HCT116 (cell line): ENCODE results near the gene RILPL1. TPM values are rescaled to one million over a fixed set of nuclear protein-coding genes. Genes with fewer than 3 reads are reported as not detected.

Experiments used
- ATAC-seq: fragments of 200-7000 bp; cut with Tn5 transposase; 2 replicates; pipeline ENCODE4 v1.9.1; 2020; ENCODE audit warnings: mild to moderate bottlenecking, moderate library complexity
- BruUV-seq: library from RNA; stranded (reverse); fragments of 400-500 nt; replicated peaks from 2 replicates; lab custom pipeline; 2021; lab: Mats Ljungman, UMichigan
- CTCF ChIA-PET: fragments of 300-600 bp; sonication (Branson Sonifier 250); formaldehyde crosslinking; loops from one replicate; lab custom pipeline; 2021; ENCODE audit warnings: antibody characterized with exemption; lab: Charles Lee
- POLR2A ChIA-PET: fragments of 300-600, 350-600 bp; sonication (Branson Sonifier 250); formaldehyde crosslinking; loops from one replicate; lab custom pipeline; 2021; ENCODE audit warnings: antibody characterized with exemption; lab: Charles Lee
- RAD21 ChIA-PET, 2 experiments: fragments of 300-600 bp; sonication (Branson Sonifier 250); formaldehyde crosslinking; loops; one replicate each; lab custom pipeline; 2023; ENCODE audit warnings: low total read pairs in 2 of 2; ENCODE audit not compliant: uncharacterized antibody in 2 of 2, unreplicated experiment in 2 of 2, low non-redundant PET in 1 of 2; lab: Charles Lee
- DNase-seq: peaks from one replicate; pipeline ENCODE4 v3.0.0-alpha.2; 2010; ENCODE audit warnings: low read depth, low spot score
- H2AFZ ChIP-seq: fragments of 200-600 bp; shearing (Covaris generic), sonication (generic); 2 replicates; pipeline ENCODE4 v1.6.1; 2017; ENCODE audit warnings: low read depth, mixed run types, mixed read lengths, antibody characterized with exemption, low read length; ENCODE audit not compliant: poor library complexity, severe bottlenecking
- H3K27ac ChIP-seq: 2 replicates; pipeline ENCODE4 v1.5.1; 2012; ENCODE audit warnings: low read depth, low read length
- H3K27me3 ChIP-seq: fragments of 200-600 bp; sonication (generic); 2 replicates; pipeline ENCODE4 v1.6.1; 2016; ENCODE audit warnings: mixed run types, low read length, mixed read lengths; ENCODE audit not compliant: insufficient read depth
- H3K36me3 ChIP-seq, 2 experiments: fragments of 200-500 bp in 1 of 2; fragments of 200-600 bp in 1 of 2; sonication (Bioruptor generic) in 1 of 2; sonication (generic) in 1 of 2; 2 replicates each; pipeline versions ENCODE4 v1.5.1 to v1.6.1; 2014 to 2016; ENCODE audit warnings: low read length in 2 of 2, inconsistent platforms in 1 of 2, mixed read lengths in 1 of 2, mixed run types in 1 of 2; ENCODE audit not compliant: insufficient read depth in 2 of 2, control insufficient read depth in 1 of 2
- H3K4me1 ChIP-seq, 2 experiments: fragments of 200-600 bp in 1 of 2; sonication (generic) in 1 of 2; 2 replicates each; pipeline versions ENCODE4 v1.5.1 to v1.6.1; 2012 to 2017; ENCODE audit warnings: low read length in 2 of 2, inconsistent platforms in 1 of 2, mild to moderate bottlenecking in 1 of 2, mixed read lengths in 1 of 2, mixed run types in 1 of 2, moderate library complexity in 1 of 2; ENCODE audit not compliant: insufficient read depth in 2 of 2, control insufficient read depth in 1 of 2
- H3K4me2 ChIP-seq: fragments of 200-600 bp; sonication (generic); 2 replicates; pipeline ENCODE4 v1.6.1; 2017; ENCODE audit warnings: mixed run types, low read length, mixed read lengths
- H3K4me3 ChIP-seq, 2 experiments: fragments of 200-600 bp in 1 of 2; sonication (generic) in 1 of 2; replicated peaks in 1 of 2; 2 replicates each; pipeline ENCODE4 v1.5.1; 2011 to 2016; ENCODE audit warnings: low read length in 2 of 2, control low read depth in 1 of 2, low read depth in 1 of 2, mild to moderate bottlenecking in 1 of 2, mixed read lengths in 1 of 2, mixed run types in 1 of 2
- H3K79me2 ChIP-seq: fragments of 200-600 bp; sonication (generic); 2 replicates; pipeline ENCODE4 v1.6.1; 2017; ENCODE audit warnings: mild to moderate bottlenecking, mixed run types, low read length, moderate library complexity, mixed read lengths; ENCODE audit not compliant: insufficient read depth
- H3K9ac ChIP-seq: fragments of 200-600 bp; sonication (generic); 2 replicates; pipeline ENCODE4 v1.6.1; 2016; ENCODE audit warnings: low read length, mixed read lengths
- H3K9me2 ChIP-seq: fragments of 200-600 bp; sonication (generic), shearing (Covaris generic); 2 replicates; pipeline ENCODE4 v1.6.1; 2017; ENCODE audit warnings: mixed run types, mild to moderate bottlenecking, moderate library complexity; ENCODE audit not compliant: insufficient read depth
- H3K9me3 ChIP-seq, 2 experiments: fragments of 200-500 bp in 1 of 2; fragments of 200-600 bp in 1 of 2; sonication (Bioruptor generic) in 1 of 2; sonication (generic) in 1 of 2; 2 replicates each; pipeline ENCODE4 v1.6.1; 2014 to 2017; ENCODE audit warnings: low read length in 2 of 2, mixed read lengths in 2 of 2, inconsistent platforms in 1 of 2, low read depth in 1 of 2, mild to moderate bottlenecking in 1 of 2, mixed run types in 1 of 2, moderate library complexity in 1 of 2; ENCODE audit not compliant: control insufficient read depth in 1 of 2, insufficient read depth in 1 of 2
- H4K20me1 ChIP-seq: fragments of 200-600 bp; sonication (generic), shearing (Covaris generic); 2 replicates; pipeline ENCODE4 v1.6.1; 2017; ENCODE audit warnings: mixed run types, mild to moderate bottlenecking, moderate library complexity; ENCODE audit not compliant: insufficient read depth
- CBX3 ChIP-seq: IDR thresholded peaks from 2 replicates; pipeline ENCODE4 v1.6.1; 2012; ENCODE audit warnings: low read depth
- CEBPB ChIP-seq: IDR thresholded peaks from 2 replicates; pipeline ENCODE4 v1.6.1; 2012; ENCODE audit warnings: low read depth
- ELF1 ChIP-seq: IDR thresholded peaks from 2 replicates; pipeline ENCODE4 v1.6.1; 2012; ENCODE audit warnings: low read depth, borderline replicate concordance
- EZH2 ChIP-seq: fragments of 200-600 bp; sonication (generic); IDR thresholded peaks from 2 replicates; pipeline ENCODE4 v1.6.1; 2017; ENCODE audit warnings: antibody characterized with exemption, mixed run types
- EZH2phosphoT487 ChIP-seq: fragments of 200-600 bp; IDR thresholded peaks from 2 replicates; pipeline ENCODE4 v1.6.1; 2018; ENCODE audit warnings: antibody characterized with exemption, borderline replicate concordance
- FOSL1 ChIP-seq: IDR thresholded peaks from 2 replicates; pipeline ENCODE4 v1.6.1; 2012; ENCODE audit warnings: low read depth
- JUND ChIP-seq: IDR thresholded peaks from 2 replicates; pipeline ENCODE4 v1.6.1; 2012
- RAD21 ChIP-seq: IDR thresholded peaks from 2 replicates; pipeline ENCODE4 v1.6.1; 2012; ENCODE audit warnings: low read depth, mild to moderate bottlenecking
- SIN3A ChIP-seq: IDR thresholded peaks from 2 replicates; pipeline ENCODE4 v1.6.1; 2012; ENCODE audit warnings: low read depth
- SP1 ChIP-seq: IDR thresholded peaks from 2 replicates; pipeline ENCODE4 v1.6.1; 2012; ENCODE audit warnings: low read depth
- TCF7L2 ChIP-seq: IDR thresholded peaks from 2 replicates; pipeline ENCODE4 v1.7.0; 2011; ENCODE audit warnings: borderline replicate concordance, inconsistent platforms; ENCODE audit not compliant: insufficient read depth, insufficient read length; ENCODE audit errors: extremely low read depth
- ZFX ChIP-seq: fragments of 450-650 bp; IDR thresholded peaks from 2 replicates; pipeline ENCODE4 v1.6.1; 2017
- intact Hi-C: fragments of 100-400 bp; cut with micrococcal nuclease; formaldehyde crosslinking; loops from 2 replicates; pipeline ENCODE4 v1.10.0; 2022
- total RNA-seq: library from RNA; stranded (reverse); gene quantifications from one replicate; pipeline ENCODE4 v1.2.1, GENCODE V29; 2021; ENCODE audit not compliant: unreplicated experiment
- TF ChIP-seq, protein P1 (sequence below), 3 experiments: fragments of 200-600 bp in 1 of 3; sonication (generic) in 1 of 3; IDR thresholded peaks in 2 of 3; conservative IDR thresholded peaks in 1 of 3; 2 replicates each; pipeline ENCODE4 v1.5.1; 2012 to 2017; ENCODE audit warnings: low read depth in 2 of 3, low read length in 2 of 3, antibody characterized with exemption in 1 of 3, borderline replicate concordance in 1 of 3, control low read depth in 1 of 3, mild to moderate bottlenecking in 1 of 3, mixed read lengths in 1 of 3, mixed run types in 1 of 3, moderate library complexity in 1 of 3; ENCODE audit not compliant: insufficient read depth in 1 of 3
- TF ChIP-seq, protein P2 (sequence below): IDR thresholded peaks from 2 replicates; pipeline ENCODE4 v1.6.1; 2012; ENCODE audit warnings: low read depth

RILPL1 gene
- total RNA-seq, 1 experiment from 2014 or later = 11.8 TPM

DNA sequence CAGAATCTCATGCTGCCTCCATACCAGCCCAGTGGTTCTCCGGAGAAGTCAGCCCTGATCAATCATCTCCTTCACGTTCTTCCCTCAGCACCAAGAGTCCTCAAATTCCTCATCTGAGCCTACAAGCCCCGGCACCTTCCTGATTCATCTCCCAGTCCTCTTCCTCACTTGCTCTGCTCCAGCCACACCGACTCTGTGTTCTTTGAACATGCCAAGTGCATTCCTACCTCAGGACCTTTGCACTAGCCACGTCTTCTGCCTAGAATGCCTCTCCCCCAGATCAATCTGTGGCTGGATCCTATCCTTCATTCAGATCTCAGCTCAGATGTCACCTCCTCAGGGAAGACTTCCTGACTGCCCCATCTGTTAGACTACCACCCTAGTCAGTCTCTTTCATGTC lies 4.7 kb downstream of the RILPL1 start:
- CTCF ChIA-PET = no interaction called here
- H2AFZ ChIP-seq = no peak overlapping the region
- H3K79me2 ChIP-seq = peaks cover 23% of the 10 kb centered on the region
- H3K4me3 ChIP-seq = no peak overlapping the region
- TF ChIP-seq EZH2phosphoT487 (no peak), ZFX (no peak), RAD21 (no peak), CEBPB (no peak), EZH2 (no peak), CBX3 (no peak), SIN3A (no peak), TCF7L2 (no peak), FOSL1 (no peak), JUND (no peak), ELF1 (no peak), SP1 (no peak)
- TF ChIP-seq, protein P1, sequence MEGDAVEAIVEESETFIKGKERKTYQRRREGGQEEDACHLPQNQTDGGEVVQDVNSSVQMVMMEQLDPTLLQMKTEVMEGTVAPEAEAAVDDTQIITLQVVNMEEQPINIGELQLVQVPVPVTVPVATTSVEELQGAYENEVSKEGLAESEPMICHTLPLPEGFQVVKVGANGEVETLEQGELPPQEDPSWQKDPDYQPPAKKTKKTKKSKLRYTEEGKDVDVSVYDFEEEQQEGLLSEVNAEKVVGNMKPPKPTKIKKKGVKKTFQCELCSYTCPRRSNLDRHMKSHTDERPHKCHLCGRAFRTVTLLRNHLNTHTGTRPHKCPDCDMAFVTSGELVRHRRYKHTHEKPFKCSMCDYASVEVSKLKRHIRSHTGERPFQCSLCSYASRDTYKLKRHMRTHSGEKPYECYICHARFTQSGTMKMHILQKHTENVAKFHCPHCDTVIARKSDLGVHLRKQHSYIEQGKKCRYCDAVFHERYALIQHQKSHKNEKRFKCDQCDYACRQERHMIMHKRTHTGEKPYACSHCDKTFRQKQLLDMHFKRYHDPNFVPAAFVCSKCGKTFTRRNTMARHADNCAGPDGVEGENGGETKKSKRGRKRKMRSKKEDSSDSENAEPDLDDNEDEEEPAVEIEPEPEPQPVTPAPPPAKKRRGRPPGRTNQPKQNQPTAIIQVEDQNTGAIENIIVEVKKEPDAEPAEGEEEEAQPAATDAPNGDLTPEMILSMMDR (IDR thresholded peaks at IDR 0.05 in 2 of 3, conservative IDR thresholded peaks at IDR 0.05 in 1 of 3; ENCODE audit: borderline replicate concordance in 1 of 3, insufficient read depth in 1 of 3, low read depth in 2 of 3, low read length in 2 of 3) = no peak
- TF ChIP-seq, protein P2, sequence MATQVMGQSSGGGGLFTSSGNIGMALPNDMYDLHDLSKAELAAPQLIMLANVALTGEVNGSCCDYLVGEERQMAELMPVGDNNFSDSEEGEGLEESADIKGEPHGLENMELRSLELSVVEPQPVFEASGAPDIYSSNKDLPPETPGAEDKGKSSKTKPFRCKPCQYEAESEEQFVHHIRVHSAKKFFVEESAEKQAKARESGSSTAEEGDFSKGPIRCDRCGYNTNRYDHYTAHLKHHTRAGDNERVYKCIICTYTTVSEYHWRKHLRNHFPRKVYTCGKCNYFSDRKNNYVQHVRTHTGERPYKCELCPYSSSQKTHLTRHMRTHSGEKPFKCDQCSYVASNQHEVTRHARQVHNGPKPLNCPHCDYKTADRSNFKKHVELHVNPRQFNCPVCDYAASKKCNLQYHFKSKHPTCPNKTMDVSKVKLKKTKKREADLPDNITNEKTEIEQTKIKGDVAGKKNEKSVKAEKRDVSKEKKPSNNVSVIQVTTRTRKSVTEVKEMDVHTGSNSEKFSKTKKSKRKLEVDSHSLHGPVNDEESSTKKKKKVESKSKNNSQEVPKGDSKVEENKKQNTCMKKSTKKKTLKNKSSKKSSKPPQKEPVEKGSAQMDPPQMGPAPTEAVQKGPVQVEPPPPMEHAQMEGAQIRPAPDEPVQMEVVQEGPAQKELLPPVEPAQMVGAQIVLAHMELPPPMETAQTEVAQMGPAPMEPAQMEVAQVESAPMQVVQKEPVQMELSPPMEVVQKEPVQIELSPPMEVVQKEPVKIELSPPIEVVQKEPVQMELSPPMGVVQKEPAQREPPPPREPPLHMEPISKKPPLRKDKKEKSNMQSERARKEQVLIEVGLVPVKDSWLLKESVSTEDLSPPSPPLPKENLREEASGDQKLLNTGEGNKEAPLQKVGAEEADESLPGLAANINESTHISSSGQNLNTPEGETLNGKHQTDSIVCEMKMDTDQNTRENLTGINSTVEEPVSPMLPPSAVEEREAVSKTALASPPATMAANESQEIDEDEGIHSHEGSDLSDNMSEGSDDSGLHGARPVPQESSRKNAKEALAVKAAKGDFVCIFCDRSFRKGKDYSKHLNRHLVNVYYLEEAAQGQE = no peak
- TF ChIP-seq, all 23 proteins: peak for 0
- Histone ChIP-seq H3K27me3 (no peaks in the 10 kb centered on the region), H4K20me1 (no peaks in the 10 kb centered on the region), H3K4me2 (no peak overlapping the region), H3K9ac (no peak overlapping the region), H3K27ac (no peak overlapping the region), H3K9me3 (no peaks in the 10 kb centered on the region), H3K36me3 (peaks cover 0 to 8% of the 10 kb centered on the region in 2 experiments; a peak in 2 of 4 replicates), H3K4me1 (peaks cover 7 to 13% of the 10 kb centered on the region in 2 experiments; a peak in 3 of 4 replicates), H3K9me2 (no peaks in the 10 kb centered on the region)
- ATAC-seq (no peak), DNase-seq (no peak)
- BruUV-seq = no TSS peak
- RAD21 ChIA-PET = no interaction called here
- POLR2A ChIA-PET = no interaction called here
- intact Hi-C loops = no loop called here
